Calu3 (cell line): ENCODE data around the gene LILRB3. TPM values are rescaled to one million over a fixed set of nuclear protein-coding genes. Genes with fewer than 3 reads are reported as not detected.
"Not testable (repeated sequence)": the region's sequence is repeated elsewhere in the genome, so short reads cannot be mapped to it uniquely, and the experiment has no call there.

Source experiments
- BruUV-seq: library from RNA; stranded (reverse); fragments of 400-500 nt; replicated peaks from 2 replicates; lab custom pipeline; 2021; lab: Mats Ljungman, UMichigan
- CTCF ChIA-PET: fragments of 300-600 bp; sonication (Branson Sonifier 250); formaldehyde crosslinking; loops from one replicate; lab custom pipeline; 2022; ENCODE audit warnings: antibody characterized with exemption; lab: Charles Lee
- DNase-seq: peaks from one replicate; pipeline ENCODE4 v3.0.0; 2022
- H3K27ac Mint-ChIP-seq: one replicate; pipeline ENCODE4 v1.8.0; 2022; ENCODE audit warnings: mixed read lengths; ENCODE audit not compliant: unreplicated experiment
- H3K27me3 Mint-ChIP-seq: one replicate; pipeline ENCODE4 v1.8.0; 2022; ENCODE audit warnings: mixed read lengths; ENCODE audit not compliant: unreplicated experiment
- H3K36me3 Mint-ChIP-seq: one replicate; pipeline ENCODE4 v1.8.0; 2022; ENCODE audit warnings: mild to moderate bottlenecking, moderate library complexity, mixed read lengths; ENCODE audit not compliant: insufficient read depth, unreplicated experiment
- H3K4me1 Mint-ChIP-seq: one replicate; pipeline ENCODE4 v1.8.0; 2022; ENCODE audit warnings: mild to moderate bottlenecking, low read depth, mixed read lengths; ENCODE audit not compliant: unreplicated experiment
- H3K4me3 Mint-ChIP-seq: one replicate; pipeline ENCODE4 v1.8.0; 2022; ENCODE audit warnings: mild to moderate bottlenecking, low read depth, moderate library complexity, mixed read lengths; ENCODE audit not compliant: unreplicated experiment
- H3K9me3 Mint-ChIP-seq: one replicate; pipeline ENCODE4 v1.8.0; 2022; ENCODE audit warnings: low read depth, mixed read lengths; ENCODE audit not compliant: unreplicated experiment
- intact Hi-C: fragments of 100-400 bp; cut with micrococcal nuclease; formaldehyde crosslinking; loops from one replicate; pipeline ENCODE4 v1.10.0; 2022; ENCODE audit not compliant: unreplicated experiment
- total RNA-seq: library from RNA; stranded (reverse); gene quantifications from 2 replicates; pipeline ENCODE4 v1.2.3, GENCODE V29; 2022
- TF ChIP-seq, protein P1 (sequence below): fragments of 200-600 bp; IDR thresholded peaks from one replicate; pipeline ENCODE4 v1.8.0; 2022; ENCODE audit warnings: antibody characterized with exemption; ENCODE audit not compliant: unreplicated experiment

Gene LILRB3
- total RNA-seq, 1 experiment from 2014 or later: not detected

DNA sequence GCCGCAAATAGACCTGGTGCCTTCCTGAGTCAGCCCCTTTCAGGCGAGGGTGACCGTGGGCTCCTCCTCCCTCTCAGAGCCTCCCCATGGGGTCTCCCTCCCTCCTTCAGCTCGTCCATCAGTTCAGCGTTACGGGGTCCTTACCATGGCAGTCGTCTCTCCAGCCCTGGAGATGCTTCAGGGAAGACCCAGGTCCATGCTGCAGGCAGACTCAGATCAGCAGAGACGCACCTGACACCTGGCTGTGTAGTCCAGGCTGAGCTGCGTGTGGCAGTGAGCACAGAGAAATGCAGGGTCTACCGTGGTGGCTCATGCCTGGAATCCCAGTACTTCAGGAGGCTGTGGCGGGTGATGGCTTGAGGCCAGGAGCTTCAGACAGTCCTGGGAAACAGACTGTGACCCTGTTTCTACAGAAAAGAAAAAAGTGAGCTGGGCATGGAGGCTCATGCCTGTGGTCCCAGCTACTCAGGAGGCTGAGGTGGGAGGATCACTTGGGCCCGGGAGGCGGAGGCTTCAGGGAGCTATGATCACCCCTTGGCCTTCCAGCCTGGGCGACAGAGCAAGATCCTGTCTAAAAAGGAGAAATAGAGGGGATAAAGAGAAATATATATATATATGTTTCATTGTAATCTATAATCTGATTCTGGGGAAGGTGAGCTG, 600 bp upstream of the LILRB3 start:
- intact Hi-C loops: loop anchor here (2.0 kb wide), 1 partner anchor 23 kb away; no protein-coding TSS in a partner anchor

DNA sequence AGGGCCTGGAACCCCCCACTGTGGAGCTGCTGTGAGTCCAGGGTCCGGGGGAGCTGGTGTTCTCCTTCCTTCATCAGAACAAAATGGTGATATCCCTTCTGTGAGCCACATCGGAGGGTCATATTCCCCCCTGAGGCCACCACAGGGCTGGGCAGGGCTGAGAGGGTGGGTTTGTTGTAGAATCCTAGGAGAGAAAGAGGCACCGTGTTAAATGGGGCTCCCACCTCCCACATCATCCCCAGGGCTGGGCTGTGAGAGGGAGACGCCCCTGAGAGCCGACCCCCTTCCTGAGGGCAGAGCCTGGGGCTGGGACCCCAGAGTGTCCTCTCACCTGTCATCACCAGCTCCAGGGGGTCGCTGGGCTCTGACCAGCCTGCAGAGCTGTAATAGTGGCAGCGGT, 860 bp downstream of the LILRB3 start:
- peaks cover 79% of the 10 kb centered on the region for H3K27me3 Mint-ChIP-seq
- DNase-seq, H3K4me1 Mint-ChIP-seq, H3K9me3 Mint-ChIP-seq, H3K27ac Mint-ChIP-seq, BruUV-seq, CTCF ChIA-PET, H3K36me3 Mint-ChIP-seq, H3K4me3 Mint-ChIP-seq: not testable (repeated sequence)
- intact Hi-C loops: loop anchor here (2.0 kb wide), 1 partner anchor 25 kb away; no protein-coding TSS in a partner anchor

More for the DNA sequence above, 600 bp upstream of the LILRB3 start:
- H3K27ac Mint-ChIP-seq, BruUV-seq, H3K4me3 Mint-ChIP-seq, H3K4me1 Mint-ChIP-seq, CTCF ChIA-PET, DNase-seq, H3K36me3 Mint-ChIP-seq, H3K9me3 Mint-ChIP-seq: not testable (repeated sequence)
- peaks cover 74% of the 10 kb centered on the region for H3K27me3 Mint-ChIP-seq

DNA sequence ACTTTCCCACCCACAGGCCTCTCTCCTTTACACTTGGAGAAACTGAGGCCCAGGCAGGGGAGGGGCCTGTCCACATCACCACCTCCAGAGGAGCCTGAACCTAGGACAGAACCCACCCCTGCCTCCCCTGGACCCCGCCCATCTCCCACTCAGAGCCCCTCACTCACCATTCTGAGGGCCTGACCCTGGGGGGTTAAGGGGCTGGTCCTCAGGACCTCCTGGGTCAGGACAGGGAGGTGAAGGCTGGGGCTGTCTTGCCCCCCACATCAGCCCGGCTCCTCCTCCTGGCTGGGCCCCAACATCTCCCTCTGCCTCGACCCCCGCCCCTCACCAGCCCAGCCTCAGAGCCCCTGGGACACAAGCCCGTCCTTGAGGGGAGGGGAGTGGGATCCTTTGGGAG, 3.1 kb downstream of the LILRB3 start:
- DNase-seq, H3K27ac Mint-ChIP-seq, intact Hi-C loops, H3K9me3 Mint-ChIP-seq, CTCF ChIA-PET, BruUV-seq, H3K4me1 Mint-ChIP-seq, H3K36me3 Mint-ChIP-seq, H3K4me3 Mint-ChIP-seq: not testable (repeated sequence)
- H3K27me3 Mint-ChIP-seq: peaks cover 61% of the 10 kb centered on the region

DNA sequence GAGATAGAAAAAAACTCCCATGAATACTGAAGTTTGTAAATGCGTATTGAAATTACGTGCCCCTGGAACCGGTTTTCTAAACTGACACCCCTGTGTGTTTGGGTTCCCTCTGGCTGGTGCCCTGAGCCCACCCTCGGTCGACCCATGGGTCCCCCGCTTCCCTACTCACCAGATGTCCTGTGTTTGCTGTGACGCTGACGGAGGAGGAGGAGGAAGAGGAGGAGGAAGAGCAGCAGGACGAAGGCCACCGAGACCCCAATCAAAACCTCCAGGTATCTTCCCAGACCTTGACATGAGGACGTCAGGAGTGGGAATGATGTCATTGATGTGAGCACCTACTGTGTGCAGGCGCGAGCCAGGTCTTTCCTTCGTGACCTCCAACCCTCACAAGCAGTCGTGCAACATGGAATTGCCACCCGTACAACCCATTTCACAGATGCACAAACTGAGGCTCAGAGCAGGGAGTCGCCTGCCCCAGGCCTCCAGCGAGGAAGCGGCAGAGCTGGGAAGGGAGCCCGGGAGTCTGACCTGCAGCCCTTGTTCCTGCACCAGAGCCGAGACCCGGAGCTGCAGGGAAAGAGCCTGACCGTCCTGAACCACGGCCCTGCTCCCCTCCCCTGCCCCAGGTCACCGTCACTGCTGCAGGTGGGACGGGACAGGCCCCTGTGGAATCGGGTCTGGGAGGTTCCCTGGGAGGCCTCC, 3.7 kb downstream of the LILRB3 start:
- TF ChIP-seq, protein P1, sequence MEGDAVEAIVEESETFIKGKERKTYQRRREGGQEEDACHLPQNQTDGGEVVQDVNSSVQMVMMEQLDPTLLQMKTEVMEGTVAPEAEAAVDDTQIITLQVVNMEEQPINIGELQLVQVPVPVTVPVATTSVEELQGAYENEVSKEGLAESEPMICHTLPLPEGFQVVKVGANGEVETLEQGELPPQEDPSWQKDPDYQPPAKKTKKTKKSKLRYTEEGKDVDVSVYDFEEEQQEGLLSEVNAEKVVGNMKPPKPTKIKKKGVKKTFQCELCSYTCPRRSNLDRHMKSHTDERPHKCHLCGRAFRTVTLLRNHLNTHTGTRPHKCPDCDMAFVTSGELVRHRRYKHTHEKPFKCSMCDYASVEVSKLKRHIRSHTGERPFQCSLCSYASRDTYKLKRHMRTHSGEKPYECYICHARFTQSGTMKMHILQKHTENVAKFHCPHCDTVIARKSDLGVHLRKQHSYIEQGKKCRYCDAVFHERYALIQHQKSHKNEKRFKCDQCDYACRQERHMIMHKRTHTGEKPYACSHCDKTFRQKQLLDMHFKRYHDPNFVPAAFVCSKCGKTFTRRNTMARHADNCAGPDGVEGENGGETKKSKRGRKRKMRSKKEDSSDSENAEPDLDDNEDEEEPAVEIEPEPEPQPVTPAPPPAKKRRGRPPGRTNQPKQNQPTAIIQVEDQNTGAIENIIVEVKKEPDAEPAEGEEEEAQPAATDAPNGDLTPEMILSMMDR: no peak
- Mint-ChIP-seq H3K9me3 (no peaks in the 10 kb centered on the region), H3K27me3 (peaks cover 55% of the 10 kb centered on the region), H3K4me1 (no peaks in the 10 kb centered on the region), H3K36me3 (peaks cover 5% of the 10 kb centered on the region), H3K4me3 (no peak overlapping the region), H3K27ac (no peak overlapping the region)
- intact Hi-C loops: no loop called here
- CTCF ChIA-PET: no interaction called here
- BruUV-seq: no TSS peak
- DNase-seq: no peak

DNA sequence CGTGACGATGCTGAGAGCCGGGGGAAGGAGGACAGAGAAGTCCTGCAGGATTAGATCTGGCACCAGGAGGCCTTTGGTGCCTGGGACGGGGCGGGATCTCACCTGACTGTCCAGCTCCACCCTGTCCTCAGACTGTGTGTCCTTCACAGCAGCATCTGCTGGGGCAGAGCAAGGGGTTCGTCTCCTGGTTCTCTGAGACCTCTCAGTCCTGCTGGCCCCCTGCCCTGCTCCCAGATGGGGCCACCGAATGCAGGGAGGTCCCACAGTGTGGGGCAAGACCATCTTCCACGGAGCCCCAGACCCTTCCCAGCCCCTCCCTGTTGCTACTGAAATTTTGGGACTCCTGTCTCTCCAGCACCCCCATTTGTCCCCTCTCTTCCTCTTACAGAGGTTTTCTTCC, 4.5 kb downstream of the LILRB3 start:
- no TSS peak for BruUV-seq
- no peak for DNase-seq
- TF ChIP-seq, protein P1: no peak
- Mint-ChIP-seq H3K4me3 (no peak overlapping the region), H3K36me3 (peaks cover 5% of the 10 kb centered on the region), H3K27me3 (peaks cover 47% of the 10 kb centered on the region), H3K9me3 (no peaks in the 10 kb centered on the region), H3K27ac (no peak overlapping the region), H3K4me1 (no peaks in the 10 kb centered on the region)
- intact Hi-C loops: no loop called here
- CTCF ChIA-PET: no interaction called here

DNA sequence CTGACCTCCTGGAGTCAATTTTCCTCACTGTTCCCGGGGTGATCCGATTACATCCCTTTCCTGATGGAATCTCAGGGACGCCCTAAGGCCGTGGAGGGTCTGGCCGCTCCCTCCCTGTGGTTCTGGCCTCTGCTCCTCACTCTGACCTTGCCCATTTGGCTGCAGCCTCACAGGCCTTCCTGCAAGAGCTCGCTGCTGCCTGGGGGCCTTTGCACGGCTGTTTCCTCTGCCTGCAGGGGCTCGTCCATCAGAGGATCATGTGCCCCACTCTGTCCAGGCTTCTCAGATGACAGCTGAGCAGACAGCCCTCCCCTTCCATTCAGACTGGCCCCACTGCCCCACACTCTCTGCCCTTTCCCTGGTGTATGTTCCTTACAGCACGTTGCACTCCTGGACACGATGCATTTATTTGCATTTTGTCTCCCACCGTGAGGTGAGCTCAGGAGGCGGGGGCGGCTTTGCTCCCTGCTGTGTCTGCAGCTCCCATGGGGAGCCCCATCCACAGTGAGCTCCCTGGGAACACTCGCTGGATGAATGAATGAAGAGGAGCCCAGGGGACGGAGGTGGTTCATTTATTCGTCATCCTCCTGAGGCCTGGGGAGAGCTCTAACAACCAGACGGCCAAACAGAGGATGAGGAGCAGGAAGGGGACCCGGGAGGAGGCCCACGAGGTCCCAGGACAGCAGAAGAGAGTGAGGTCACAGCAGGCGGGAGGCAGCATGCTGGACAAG, 5.1 kb downstream of the LILRB3 start:
- H3K9me3 Mint-ChIP-seq, BruUV-seq, H3K27ac Mint-ChIP-seq, H3K4me3 Mint-ChIP-seq, H3K4me1 Mint-ChIP-seq, intact Hi-C loops, CTCF ChIA-PET, DNase-seq, H3K36me3 Mint-ChIP-seq: not testable (repeated sequence)
- H3K27me3 Mint-ChIP-seq: peaks cover 41% of the 10 kb centered on the region
